RWPE1 (cell line): ENCODE measurements around the gene TPRG1.
"Not testable (repeated sequence)": the region's sequence is repeated elsewhere in the genome, so short reads cannot be mapped to it uniquely, and the experiment has no call there.

ENCODE experiments used
- CTCF ChIA-PET: fragments of 350-600 bp; sonication (Branson Sonifier 250); formaldehyde crosslinking; extraction: SDS; loops from one replicate; lab custom pipeline; 2021; lab: Yijun Ruan, JAX
- POLR2A ChIA-PET: fragments of 400-600 bp; formaldehyde crosslinking; extraction: SDS; loops from one replicate; lab custom pipeline; 2020; ENCODE audit warnings: antibody characterized with exemption; ENCODE audit not compliant: low non-redundant PET; lab: Yijun Ruan, JAX
- DNase-seq: peaks from one replicate; pipeline ENCODE4 v3.0.0; 2012; ENCODE audit warnings: low spot score
- H3K27ac ChIP-seq: fragments of 450-650 bp; 2 replicates; pipeline ENCODE4 v1.5.1; 2017
- TF ChIP-seq, protein P1 (sequence below): fragments of 450-650 bp; conservative IDR thresholded peaks from 2 replicates; pipeline ENCODE4 v1.5.1; 2017; ENCODE audit warnings: low read depth, mild to moderate bottlenecking

Gene TPRG1

DNA sequence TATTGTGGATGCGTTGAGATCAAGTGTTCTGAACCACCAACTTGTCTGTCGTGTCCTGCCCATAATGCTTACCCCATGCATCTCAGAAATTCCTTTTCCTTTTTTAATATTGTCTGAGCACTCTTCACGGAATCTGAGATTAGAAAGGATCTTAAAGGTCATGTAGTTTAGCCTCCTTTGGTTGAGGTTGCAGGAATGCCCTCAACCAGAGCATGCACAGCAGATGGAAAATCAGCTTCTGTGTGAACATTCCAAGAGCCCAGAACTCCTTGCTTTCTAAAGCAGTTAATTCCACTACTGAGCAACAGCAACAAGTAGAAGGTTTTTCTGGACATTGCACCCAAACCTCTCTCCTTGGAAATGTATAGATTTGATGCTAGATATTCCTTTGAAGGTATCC is 153.7 kb downstream of the TPRG1 start:
- H3K27ac ChIP-seq: no peak overlapping the region
- DNase-seq: no peak
- ChIA-PET POLR2A (interaction anchor here (0.5 kb wide), 1 partner anchor 176 kb away, joined by 3 read pairs; no protein-coding TSS in a partner anchor), CTCF (interaction anchor here (0.5 kb wide), 1 partner anchor 23 kb away, joined by 3 read pairs; no protein-coding TSS in a partner anchor)
- TF ChIP-seq, protein P1, sequence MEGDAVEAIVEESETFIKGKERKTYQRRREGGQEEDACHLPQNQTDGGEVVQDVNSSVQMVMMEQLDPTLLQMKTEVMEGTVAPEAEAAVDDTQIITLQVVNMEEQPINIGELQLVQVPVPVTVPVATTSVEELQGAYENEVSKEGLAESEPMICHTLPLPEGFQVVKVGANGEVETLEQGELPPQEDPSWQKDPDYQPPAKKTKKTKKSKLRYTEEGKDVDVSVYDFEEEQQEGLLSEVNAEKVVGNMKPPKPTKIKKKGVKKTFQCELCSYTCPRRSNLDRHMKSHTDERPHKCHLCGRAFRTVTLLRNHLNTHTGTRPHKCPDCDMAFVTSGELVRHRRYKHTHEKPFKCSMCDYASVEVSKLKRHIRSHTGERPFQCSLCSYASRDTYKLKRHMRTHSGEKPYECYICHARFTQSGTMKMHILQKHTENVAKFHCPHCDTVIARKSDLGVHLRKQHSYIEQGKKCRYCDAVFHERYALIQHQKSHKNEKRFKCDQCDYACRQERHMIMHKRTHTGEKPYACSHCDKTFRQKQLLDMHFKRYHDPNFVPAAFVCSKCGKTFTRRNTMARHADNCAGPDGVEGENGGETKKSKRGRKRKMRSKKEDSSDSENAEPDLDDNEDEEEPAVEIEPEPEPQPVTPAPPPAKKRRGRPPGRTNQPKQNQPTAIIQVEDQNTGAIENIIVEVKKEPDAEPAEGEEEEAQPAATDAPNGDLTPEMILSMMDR: no peak

- CTCF ChIA-PET, DNase-seq, H3K27ac ChIP-seq, POLR2A ChIA-PET: not testable (repeated sequence)
These were observed 157.9 kb downstream of the TPRG1 start for GRCh38 chr3:189329630-189330029.

GRCh38 chr3:189330066-189330465 is 158.3 kb downstream of the TPRG1 start:
- DNase-seq: no peak
- H3K27ac ChIP-seq: no peak overlapping the region
- CTCF ChIA-PET: no interaction called here
- TF ChIP-seq, protein P1: no peak
- POLR2A ChIA-PET: no interaction called here

DNA sequence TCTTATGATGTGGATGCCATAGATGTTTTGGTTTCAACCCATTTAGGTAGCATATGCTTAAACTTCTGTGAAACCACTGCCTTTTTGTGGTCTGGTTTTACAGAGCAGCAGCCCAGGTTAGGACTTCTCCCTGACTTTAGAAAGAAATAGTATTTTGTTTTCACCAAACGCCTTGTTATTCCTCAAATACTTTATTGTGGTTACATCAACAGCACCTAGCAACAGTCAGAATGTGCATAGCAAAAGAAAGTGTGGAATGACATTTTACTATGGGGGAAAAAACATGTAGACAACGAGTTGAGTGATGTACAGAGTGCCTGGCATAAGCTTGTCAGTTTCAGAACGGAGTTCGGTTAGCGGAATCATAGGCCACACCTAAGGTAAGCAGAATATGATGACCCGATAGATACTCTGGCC is 159.2 kb downstream of the TPRG1 start:
- no peak overlapping the region for H3K27ac ChIP-seq
- POLR2A ChIA-PET: no interaction called here
- CTCF ChIA-PET: no interaction called here
- TF ChIP-seq, protein P1: no peak
- no peak for DNase-seq

DNA sequence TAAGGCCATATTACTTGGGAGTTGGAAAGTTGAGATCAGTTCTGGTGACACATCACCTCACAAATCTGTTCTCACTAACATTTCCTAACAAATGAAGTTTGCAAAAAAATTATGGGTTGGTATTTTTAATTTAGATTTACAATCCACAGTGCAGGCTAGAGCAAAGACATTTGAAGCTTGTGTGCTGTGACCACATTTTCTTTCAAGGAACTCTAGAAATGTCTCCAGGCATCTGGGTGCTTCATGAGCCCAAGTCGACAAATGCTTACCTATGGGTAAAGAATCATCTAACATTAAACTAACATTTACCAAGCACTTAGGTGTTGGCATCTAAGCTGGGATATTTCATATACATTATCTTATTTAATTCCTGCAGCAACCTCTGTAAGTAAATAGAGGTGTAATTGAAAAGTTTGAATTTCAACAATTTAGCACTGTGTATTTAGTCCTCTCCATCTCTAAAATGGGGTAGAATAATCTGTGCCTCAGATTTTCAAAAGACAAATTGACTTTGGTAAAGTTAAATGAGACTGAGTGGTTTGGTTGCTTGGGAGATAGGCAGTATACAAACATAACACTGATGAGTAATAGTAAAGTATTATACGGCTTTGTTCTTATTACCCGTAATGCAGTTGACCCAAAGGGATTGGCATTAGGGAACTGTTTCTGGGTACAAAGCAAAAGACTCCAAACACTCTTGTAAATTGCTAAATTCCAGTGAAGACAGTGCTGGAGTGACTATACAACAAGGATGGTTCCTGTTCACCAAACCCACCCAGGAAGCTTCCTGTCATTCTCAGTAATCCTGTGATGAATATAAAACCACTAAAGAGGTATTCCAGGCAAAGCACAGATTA is 162.5 kb downstream of the TPRG1 start:
- DNase-seq: peak; percentile 74
- TF ChIP-seq, protein P1: no peak
- ChIA-PET POLR2A (no interaction called here), CTCF (interaction anchor here (0.7 to 1.0 kb wide), 2 partner anchors 14 to 48 kb away, joined by 3 to 5 read pairs; no protein-coding TSS in a partner anchor)
- H3K27ac ChIP-seq: peak overlapping the region; percentile 73; the same call in 1 of the 2 replicates

GRCh38 chr3:189337673-189338091 is 165.9 kb downstream of the TPRG1 start:
- DNase-seq: no peak
- H3K27ac ChIP-seq: no peak overlapping the region
- POLR2A ChIA-PET: no interaction called here
- TF ChIP-seq, protein P1: no peak
- CTCF ChIA-PET: interaction anchor here (0.5 to 0.9 kb wide), 3 partner anchors 68 to 127 kb away, joined by 3 read pairs; no protein-coding TSS in a partner anchor

DNA sequence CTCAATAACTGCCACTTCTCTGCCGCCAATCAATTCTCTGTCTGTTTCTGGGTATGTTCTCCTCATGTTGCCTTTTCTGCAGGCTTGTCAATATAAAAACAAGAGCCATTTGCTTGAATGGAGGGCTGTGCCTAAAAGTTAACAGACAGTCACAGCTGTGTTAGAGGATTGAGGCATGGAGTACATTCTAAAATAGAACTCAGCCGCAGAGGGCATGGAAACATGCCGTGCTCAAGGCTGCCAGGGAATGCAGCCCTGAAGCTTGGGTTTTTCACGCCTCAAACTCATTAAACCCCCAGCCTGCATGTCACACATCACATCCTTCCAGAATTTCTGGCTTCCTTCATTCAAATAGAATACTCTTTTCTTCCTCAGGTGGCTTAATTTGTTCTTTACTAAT is 166.6 kb downstream of the TPRG1 start:
- no peak overlapping the region for H3K27ac ChIP-seq
- ChIA-PET POLR2A (no interaction called here), CTCF (interaction anchor here (0.6 to 0.9 kb wide), 3 partner anchors 10 to 193 kb away, joined by 3 to 4 read pairs (median 3); no protein-coding TSS in a partner anchor)
- DNase-seq: no peak
- TF ChIP-seq, protein P1: no peak
